Anterior cingulate cortex (tissue), 58 donors: Measurements from ENCODE around the gene GOLGA6L10.
"Not testable (repeated sequence)": the region's sequence is repeated elsewhere in the genome, so short reads cannot be mapped to it uniquely, and the experiment has no call there.

Experiments used
- DNase-seq, 58 donors: peaks; one replicate each; lab custom pipeline; 2025; lab: John Stamatoyannopoulos, UW

The GOLGA6L10 gene

DNA sequence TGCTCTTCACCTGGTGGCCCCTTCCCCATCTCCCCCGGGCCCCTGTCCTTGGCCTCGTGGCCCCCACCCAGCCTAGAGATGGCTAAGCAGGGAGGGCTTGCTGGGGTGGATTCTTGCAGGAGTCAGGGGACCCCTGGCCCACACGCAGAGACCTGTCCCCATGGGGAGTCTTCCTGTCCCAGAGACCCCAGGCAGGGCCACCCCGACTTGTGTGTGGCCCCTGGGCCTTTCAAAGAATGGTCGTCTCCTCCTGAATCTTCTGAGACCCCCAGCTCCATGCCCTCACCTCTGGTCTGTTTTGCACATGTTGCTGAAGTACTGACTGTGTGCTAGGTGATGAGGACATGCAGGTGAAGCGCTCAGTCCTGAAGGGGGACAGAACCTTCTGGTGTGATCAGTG lies 28.4 kb downstream of the GOLGA6L10 start:
- not testable (repeated sequence) for DNase-seq

DNA sequence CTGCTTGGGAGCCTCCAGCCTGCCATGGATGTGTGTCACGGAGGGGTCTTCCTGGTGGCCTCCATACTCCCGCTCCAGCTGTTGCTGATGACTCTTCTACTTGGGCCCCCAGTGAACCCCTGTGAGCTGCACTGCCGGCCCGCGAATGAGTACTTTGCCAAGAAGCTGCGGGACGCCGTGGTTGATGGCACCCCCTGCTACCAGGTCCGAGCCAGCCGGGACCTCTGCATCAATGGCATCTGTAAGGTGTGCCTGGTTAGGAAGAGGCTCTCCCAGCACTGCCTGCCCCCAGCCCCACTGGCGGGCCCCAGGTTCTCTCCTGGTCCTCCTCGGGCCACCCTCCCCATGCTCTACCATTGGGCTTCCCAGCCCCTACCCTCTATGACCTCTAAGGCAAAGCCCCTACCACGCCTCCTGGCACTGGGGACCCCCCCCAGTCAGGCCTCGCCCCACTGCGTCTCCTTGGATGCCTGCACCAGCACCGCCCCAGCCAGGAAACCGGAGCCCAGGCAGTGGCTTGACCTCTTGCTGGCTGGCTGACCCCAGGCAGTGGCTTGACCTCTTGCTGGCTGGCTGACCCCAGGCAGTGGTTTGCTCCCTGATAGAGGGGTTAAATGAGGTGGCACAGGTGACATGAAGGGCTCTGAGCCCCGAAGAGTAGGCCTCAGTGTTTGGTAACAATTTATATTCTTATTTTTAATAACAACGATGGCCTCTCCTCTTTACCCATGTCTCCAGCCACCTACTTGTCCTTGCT lies 29.6 kb downstream of the GOLGA6L10 start:
- DNase-seq: not testable (repeated sequence)

DNA sequence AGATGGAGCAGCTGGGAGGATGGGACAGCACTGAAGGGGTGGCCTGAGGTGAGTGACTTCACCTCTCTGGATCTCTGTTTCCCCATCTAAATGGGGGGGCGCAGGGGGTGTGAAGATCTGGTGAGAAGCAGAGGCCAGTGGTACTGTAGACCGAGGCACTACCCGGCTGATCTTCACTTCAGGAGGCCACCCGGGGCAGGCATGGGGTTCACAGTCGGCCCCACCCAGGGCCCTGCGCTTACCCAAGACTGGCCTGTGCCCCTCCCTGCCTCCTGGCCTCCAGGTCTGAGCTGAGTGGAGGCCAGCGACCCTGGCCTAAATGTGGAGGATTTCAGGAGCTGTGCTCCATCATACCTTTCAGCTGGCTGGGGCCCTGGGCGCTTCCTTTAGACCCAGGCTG lies 31.0 kb downstream of the GOLGA6L10 start:
- not testable (repeated sequence) for DNase-seq

DNA sequence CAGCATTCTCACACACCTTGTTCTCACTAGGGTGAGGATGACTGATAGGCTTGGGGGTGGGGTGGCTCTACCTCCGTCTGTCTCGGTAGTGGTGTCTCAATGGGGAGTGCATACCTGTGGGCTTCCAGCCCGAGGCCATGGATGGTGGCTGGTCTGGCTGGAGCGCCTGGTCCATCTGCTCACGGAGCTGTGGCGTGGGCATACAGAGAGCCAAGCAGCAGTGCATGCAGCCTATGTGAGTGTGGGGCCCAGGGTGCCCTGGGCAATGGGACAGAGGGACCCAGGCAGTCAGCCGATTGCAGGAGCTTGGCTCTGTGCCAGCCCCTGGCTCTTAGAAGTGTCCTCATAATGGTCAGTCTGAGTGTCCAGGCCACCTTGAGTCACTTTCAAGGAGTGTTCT lies 31.8 kb downstream of the GOLGA6L10 start:
- DNase-seq: not testable (repeated sequence)

DNA sequence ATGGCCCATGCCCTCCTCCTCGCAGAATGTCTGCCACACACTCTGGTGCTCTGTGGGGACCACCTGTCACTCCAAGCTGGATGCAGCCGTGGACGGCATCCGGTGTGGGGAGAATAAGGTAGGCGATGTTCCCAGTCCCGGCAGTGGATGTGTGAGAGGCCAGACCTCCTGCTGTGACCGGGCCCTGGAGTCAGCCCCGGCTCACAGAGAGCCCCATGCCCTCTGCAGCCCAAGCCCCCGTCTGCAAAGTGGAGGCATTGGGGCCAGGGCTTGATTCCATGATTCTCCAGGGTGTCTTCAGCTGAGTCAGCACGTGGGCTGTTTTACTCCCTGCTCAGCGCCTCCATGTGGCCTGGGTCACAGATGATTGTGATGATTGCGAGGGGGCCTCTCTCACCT lies 32.2 kb downstream of the GOLGA6L10 start:
- no peak for DNase-seq

DNA sequence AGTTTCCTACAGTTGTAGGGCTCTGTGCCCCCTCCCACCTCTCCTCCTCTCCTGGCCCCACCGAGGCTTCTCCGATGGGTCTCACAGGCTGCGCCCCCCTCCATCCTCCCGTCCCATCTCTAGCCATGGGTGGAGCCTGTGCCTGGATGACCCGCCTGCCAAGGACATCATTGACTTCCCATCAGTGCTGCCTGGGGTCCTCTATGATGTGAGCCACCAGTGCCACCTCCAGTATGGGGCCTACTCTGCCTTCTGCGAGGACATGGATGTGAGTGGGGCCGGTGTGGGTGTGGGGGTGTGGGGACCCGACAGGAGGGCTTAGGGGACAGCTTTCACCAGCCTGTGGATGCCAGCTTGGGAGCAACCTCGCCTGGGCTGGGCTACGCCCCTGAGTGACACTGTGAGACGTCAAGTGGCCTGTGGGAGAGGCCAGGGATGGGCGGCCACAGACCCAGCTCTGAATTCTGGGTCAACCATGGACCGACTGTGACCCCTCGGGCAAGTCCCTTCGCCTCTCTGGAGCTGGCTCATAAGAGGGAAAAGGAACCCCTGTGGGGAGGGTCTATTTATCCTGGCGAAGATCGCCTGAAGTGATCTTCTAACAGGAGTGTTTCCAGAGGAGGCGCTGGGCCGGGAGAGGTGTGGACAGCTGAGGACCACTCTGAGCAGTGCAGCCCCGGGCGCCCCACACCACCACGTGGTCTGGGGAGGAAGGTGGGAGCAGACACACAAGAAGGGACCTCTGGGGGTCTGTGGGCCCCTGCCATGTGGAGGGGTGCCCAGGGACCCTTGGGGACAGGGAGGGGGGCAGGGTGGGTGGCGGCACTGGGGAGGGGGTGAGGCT lies 32.8 kb downstream of the GOLGA6L10 start:
- DNase-seq: not testable (repeated sequence)

DNA sequence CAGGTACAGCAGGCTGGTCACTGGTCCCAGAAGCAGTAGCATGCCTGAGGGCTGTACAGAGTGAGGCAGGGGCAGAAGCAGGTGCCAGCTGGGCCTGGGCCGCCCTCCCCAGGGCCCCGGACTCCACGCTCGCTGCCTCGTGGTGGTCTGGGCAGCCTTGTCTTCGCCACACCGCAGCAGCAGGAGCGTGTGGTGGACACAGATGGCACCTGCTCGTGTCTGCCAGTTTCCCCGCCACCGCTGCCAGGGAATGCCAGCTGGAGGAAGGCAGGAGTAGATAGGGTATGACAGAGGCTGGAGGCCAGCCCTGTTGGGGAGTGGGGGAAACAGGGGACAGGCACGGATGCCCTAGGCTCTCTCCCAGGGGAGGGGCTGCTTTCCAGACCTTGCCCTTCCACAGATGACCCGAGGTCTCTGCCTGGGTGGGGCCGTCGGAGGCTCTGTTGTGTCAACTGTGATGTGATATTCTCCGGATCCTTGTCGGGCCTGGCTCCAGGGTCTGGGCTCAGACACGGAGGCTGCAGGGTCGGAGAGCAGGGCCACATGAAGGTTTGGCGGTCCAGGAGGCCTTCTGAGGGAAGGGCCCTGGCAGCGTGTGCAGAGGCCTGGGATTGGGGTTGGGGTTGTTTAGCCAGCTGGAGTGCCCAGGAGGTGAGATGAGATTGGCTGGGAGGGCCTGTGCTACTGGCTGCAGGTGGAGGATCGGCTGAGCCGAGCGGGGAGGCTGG lies 33.6 kb downstream of the GOLGA6L10 start:
- peak in 5 of 58 donors; percentile 6 to 18 (median 9) for DNase-seq

DNA sequence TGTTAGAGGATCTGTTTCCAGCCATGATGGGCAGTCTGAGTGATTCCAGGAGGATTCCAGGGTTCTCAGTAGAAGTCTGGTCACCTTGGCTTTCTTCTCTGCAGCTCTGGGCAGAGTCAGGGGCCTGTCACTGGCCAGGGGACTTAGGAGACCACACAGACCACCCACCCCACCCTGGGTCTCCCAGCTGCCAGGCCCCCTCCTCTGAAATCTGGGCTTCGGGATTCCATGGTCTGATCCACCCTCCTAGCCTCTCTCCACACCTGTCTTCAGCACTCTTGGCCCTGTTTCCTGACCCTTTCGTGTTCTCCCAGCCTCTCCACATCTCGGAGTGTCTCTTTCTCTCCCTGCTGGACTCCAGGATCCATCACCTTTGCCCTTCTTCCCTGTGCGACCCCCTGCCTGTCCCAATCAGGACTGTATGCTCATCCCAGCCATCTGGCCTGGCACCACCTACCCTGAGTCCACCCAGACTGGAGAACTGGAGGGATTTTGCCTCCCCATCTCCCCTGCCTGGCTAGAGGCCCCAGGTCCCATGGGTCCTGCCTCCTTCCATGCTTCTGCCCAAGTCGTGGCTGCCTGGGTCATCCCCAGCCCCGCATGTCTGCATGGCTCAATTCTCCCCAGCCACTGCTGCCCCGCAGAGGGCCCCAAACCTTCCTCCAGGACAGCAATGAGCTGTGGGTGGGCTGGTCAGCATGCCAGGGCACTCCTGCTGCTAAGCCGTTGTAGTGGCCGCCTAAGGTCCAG lies 34.3 kb downstream of the GOLGA6L10 start:
- DNase-seq: no peak

DNA sequence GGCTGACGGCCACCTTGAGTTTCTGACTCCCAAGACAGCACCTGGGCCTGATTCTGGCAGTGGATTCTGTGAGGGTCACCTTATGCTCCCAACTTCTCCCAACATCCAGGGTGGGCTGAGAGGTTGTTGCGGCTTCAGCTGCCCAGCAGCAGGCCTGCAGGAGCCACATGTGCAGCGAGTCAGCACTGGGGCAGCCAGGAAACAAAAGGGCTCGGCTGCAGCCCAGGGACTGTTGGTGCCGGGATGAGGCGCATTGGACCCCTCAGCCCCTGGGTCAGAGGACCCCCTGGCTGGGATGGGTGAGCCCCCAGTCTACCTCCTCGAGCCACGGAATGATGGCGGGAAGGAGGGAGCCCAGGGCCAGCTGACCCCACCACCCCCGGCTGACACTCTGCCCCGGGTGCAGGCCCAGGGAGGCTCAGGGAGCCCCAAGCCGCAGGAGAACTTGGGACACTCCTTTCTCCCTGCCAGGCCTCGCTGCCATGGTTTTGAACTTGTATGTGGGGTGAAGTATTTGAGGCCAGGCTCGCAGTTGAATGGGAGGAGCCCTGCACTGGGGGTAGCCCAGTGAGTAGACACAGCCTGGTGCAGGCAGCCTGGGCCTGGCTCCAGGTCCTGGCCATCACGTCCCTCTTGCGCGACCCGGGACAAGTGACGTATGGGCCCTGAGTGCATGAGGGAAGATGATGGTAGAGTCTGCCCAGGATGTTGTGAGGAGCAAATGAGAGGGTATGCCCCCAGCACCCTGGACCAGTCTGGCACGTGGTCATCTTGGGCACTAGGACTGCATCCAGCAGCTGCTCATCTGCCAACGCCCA lies 35.1 kb downstream of the GOLGA6L10 start:
- not testable (repeated sequence) for DNase-seq

DNA sequence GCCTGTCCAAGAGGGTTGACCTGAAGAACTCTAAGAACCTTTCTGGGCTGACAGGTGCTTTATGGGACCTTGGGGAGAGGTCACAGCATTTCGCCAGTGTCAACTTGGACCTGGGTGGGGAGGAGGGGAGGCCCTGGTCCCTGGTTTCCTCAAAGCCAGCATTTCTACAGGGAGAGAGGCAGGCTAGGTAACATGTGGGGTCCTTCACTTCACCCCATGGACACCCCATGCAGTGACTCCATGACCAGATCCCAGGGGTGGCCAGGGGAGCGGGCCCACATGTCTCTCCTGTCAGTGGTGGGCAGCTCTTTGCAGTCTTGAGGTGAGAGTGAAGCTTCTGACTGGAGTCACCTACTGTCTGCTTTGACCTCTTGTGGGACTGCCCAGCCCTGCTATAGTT lies 35.8 kb downstream of the GOLGA6L10 start:
- DNase-seq: no peak

DNA sequence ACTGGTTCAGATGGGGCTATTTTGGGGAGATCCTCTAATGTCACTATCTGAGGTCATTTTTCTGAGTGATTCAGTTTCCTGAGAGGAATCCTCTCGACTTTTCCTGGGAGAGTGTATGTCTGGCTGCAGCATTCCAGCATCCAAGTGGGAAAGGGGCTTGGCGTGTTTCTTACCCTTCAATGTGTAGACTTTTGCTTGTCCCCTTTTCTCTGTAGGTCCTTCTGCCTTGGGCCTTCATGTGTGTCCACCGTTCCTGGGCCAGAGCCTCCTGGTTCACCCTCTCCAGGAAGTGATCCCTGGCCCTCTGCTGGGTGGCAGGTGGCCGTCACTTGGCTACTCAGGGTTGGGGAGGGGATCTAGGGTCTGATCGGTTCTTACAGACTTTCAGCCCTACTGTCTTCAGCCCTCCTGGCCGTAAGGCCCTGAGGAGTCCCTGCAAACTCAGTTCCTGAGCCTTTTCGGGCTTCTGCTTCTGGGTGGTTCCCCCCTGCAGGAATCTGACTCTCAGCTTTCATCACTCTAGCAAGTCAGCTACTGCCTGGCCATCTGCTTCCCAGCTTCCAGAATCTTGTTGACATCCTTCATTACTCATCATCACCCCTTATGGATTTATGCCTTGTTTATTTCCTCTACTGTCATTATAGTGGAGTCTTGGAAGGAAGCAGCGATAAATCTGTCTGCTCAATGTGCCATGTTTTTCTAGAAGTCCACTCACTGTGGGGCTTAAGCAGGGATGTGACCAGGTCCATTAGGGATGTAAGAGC lies 36.5 kb downstream of the GOLGA6L10 start:
- DNase-seq: peak in 6 of 58 donors; percentile 5 to 29 (median 10)

DNA sequence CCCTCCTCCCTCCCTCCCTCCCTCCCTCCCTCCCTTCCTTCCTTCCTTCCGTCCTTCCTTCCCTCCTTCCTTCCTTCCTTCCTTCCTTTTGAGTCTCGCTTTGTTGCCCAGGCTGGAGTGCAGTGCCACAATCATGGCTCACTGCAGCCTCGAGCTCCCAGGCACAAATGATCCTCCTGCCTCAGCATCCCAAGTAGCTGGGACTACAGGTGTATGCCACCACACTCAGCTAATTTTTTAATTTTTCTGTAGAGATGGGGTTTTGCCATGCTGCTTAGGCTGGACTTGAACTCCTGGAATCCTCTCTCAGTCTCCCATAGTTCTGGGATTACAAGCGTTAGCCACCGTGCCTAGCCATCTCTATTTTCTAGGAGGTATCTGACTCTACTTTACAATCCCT lies 38.0 kb downstream of the GOLGA6L10 start:
- DNase-seq: not testable (repeated sequence)

DNA sequence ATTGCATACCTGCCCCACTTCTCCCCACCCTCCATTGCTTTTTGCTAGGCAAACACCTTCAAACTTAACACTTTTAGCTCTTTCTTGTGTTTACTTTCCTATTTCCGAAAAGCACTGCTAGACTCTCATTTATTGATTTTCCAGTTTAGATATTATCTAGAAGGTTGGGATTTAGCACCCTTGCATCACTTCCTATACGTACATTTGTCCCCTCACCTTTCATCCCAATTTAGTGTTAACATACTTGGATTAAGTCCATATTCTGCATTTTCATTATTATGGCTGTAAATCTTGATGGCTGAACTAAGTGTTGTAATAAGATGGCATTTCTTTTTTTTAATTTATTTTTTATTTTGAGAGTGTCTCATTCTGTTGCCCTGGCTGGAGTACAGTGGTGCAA lies 39.5 kb downstream of the GOLGA6L10 start:
- no peak for DNase-seq

DNA sequence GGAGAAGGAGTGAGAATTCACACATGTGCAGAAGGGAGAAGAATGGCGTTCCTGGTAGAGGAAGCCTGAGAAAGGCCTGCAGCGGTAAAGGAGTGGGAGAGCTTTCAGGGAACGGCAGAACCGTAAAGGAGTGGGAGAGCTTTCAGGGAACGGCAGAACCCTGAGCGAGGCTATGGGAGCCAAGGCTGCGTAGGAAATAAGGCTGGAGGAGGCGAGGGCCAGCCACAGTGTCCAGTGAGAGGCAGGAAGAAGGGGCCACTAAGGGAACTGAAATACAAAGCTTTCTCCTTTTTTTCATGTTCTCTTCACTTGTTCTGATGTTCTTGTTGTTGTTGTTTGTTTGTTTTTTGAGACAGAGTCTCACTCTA lies 41.6 kb downstream of the GOLGA6L10 start:
- DNase-seq: no peak

DNA sequence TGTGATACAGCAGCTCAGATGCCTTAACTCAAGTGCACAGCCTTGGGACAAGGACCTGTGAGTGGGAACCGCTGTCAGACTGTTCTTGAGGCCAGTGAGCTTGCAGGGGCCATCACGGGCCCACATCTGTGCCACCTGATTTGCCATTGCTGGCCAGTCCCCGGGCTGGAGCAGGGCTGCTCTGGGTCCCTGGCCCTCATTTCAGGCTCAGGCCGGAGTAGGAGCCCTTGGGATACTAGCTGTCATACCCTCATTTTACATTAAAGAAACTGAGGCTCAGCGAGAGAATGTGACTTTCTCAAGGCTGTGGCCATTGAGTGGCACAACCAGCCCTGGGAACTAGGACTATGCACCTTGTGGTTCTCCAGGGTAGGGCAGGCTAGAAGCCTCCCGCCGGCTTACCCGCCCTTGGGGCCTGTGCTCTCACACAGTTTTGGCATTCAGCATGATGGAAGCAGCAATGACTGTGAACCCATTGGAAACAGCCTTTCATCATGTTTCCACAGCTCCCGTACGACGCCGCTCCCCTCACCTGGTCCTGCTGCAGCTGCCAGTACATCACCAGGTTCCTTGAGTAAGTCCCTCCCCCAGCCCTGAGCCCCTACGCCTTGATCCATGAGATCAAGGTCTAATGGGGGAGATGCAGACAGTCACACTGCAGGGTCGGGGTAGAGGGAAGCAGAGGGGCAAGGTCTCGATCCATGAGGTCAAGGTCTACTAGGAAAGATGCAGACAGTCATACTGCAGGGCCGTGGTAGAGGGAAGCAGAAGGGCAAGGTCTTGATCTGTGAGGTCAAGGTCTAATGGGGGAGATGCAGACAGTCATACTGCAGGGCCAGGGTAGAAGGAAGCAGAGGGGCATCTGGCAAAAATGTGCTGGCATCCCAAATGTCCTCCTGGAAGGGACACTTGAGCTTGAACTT lies 42.2 kb downstream of the GOLGA6L10 start:
- DNase-seq: no peak

DNA sequence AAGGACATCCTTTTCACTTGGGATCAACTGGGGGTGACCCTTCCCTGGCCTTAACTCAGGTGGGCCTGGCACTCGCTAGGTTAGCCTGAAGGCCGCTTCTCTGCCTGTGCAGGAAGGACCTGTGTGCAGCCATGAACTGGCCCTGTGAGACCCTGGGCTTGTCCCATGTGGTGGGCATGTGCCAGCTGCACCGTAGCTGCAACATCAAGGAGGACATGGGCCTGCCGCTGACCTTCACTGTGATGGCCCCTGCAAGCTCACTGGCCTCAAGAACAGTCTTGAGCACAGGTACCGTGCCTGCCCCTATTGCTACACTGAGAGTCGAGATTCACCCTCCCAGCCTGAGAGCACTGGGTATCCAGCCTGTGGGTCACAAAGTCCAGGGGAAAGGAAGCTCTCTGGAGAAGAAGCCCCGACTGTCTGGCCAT lies 43.6 kb downstream of the GOLGA6L10 start:
- no peak for DNase-seq

DNA sequence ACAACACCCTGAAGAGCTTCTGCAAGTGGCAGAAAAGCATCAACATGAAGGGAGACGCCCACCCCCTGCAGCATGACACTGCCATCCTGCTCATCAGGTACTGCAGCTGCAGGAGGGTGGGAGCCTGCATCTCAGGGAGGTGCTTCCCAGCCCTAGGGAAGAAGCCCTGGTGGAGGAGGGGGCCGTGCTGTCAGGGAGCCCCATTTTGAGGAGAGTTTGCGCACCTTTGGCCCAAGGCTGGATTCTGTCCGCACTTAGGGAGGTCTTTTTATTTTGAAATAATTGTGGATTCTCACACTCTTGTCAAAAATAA lies 44.5 kb downstream of the GOLGA6L10 start:
- DNase-seq: peak in 1 of 58 donors; percentile 11
